ENCODE results near the gene PLPPR1. TPM values are rescaled to one million over a fixed set of nuclear protein-coding genes. Genes with fewer than 3 reads are reported as not detected.
"Not testable (repeated sequence)": the region's sequence is repeated elsewhere in the genome, so short reads cannot be mapped to it uniquely, and the experiment has no call there.

Gene PLPPR1
- total RNA-seq, 1 donor from 2014 or later, result not detected

GRCh38 chr9:101121836-101122399 is 93.4 kb downstream of the PLPPR1 start:
- no peaks in the 10 kb centered on the region for H3K36me3 ChIP-seq
- H3K27ac ChIP-seq, result no peak overlapping the region
- no peaks in the 10 kb centered on the region for H3K4me1 ChIP-seq
- no peaks in the 10 kb centered on the region for H3K27me3 ChIP-seq
- intact Hi-C loops (cut with DNase I), result loop anchor here (5.0 kb wide), 1 partner anchor 100 kb away; no protein-coding TSS in a partner anchor
- no peak overlapping the region for H3K4me3 ChIP-seq
- no peak for DNase-seq (ENCODE audit: extremely low spot score in 2 of 2)
- TF ChIP-seq CTCF (IDR thresholded peaks at IDR 0.05) (no peak), POLR2AphosphoS5 (IDR thresholded peaks at IDR 0.05; ENCODE audit: insufficient read depth in 1 of 2, low read depth in 1 of 2) (no peak), POLR2A (IDR thresholded peaks at IDR 0.05) (no peak)
- no peaks in the 10 kb centered on the region for H3K9me3 ChIP-seq

- H3K27me3 ChIP-seq, result no peaks in the 10 kb centered on the region
- no peaks in the 10 kb centered on the region for H3K36me3 ChIP-seq
- no peak for TF ChIP-seq POLR2A (IDR thresholded peaks at IDR 0.05)
- no peak for TF ChIP-seq CTCF (IDR thresholded peaks at IDR 0.05)
- no peak for TF ChIP-seq POLR2AphosphoS5 (IDR thresholded peaks at IDR 0.05; ENCODE audit: insufficient read depth in 1 of 2, low read depth in 1 of 2)
- no peaks in the 10 kb centered on the region for H3K9me3 ChIP-seq
- no peaks in the 10 kb centered on the region for H3K4me1 ChIP-seq
- H3K27ac ChIP-seq, result no peak overlapping the region
- DNase-seq (ENCODE audit: extremely low spot score in 2 of 2), result no peak
- no peak overlapping the region for H3K4me3 ChIP-seq
- intact Hi-C loops (cut with DNase I), result loop anchor here (5.0 kb wide), 1 partner anchor 571 kb away; no protein-coding TSS in a partner anchor
Observed at GRCh38 chr9:101126556-101126955, 98.0 kb downstream of the PLPPR1 start.

GRCh38 chr9:101127369-101127768 is 98.8 kb downstream of the PLPPR1 start:
- intact Hi-C loops (cut with DNase I), result loop anchor here (5.0 kb wide), 1 partner anchor 570 kb away; no protein-coding TSS in a partner anchor
- DNase-seq (ENCODE audit: extremely low spot score in 2 of 2); H3K9me3 ChIP-seq; H3K27ac ChIP-seq; H3K36me3 ChIP-seq; H3K4me3 ChIP-seq; H3K4me1 ChIP-seq; H3K27me3 ChIP-seq: not testable (repeated sequence)

GRCh38 chr9:101128623-101129022 is 100.1 kb downstream of the PLPPR1 start:
- no peaks in the 10 kb centered on the region for H3K4me1 ChIP-seq
- no peak overlapping the region for H3K27ac ChIP-seq
- no peak for DNase-seq (ENCODE audit: extremely low spot score in 2 of 2)
- no peaks in the 10 kb centered on the region for H3K27me3 ChIP-seq
- no peaks in the 10 kb centered on the region for H3K9me3 ChIP-seq
- TF ChIP-seq POLR2AphosphoS5 (IDR thresholded peaks at IDR 0.05; ENCODE audit: insufficient read depth in 1 of 2, low read depth in 1 of 2), result no peak
- no peak for TF ChIP-seq POLR2A (IDR thresholded peaks at IDR 0.05)
- no peak for TF ChIP-seq CTCF (IDR thresholded peaks at IDR 0.05)
- no peak overlapping the region for H3K4me3 ChIP-seq
- no peaks in the 10 kb centered on the region for H3K36me3 ChIP-seq
- intact Hi-C loops (cut with DNase I), result loop anchor here (5.0 kb wide), 1 partner anchor 569 kb away; no protein-coding TSS in a partner anchor

- intact Hi-C loops (cut with DNase I), result no loop called here
- Histone ChIP-seq H3K27ac (no peak overlapping the region), H3K9me3 (no peaks in the 10 kb centered on the region), H3K4me3 (no peak overlapping the region), H3K36me3 (no peaks in the 10 kb centered on the region), H3K4me1 (no peaks in the 10 kb centered on the region), H3K27me3 (no peaks in the 10 kb centered on the region)
- no peak for TF ChIP-seq POLR2AphosphoS5 (IDR thresholded peaks at IDR 0.05; ENCODE audit: insufficient read depth in 1 of 2, low read depth in 1 of 2)
- no peak for TF ChIP-seq CTCF (IDR thresholded peaks at IDR 0.05)
- TF ChIP-seq POLR2A (IDR thresholded peaks at IDR 0.05), result no peak
- no peak for DNase-seq (ENCODE audit: extremely low spot score in 2 of 2)
Observed at GRCh38 chr9:101130054-101130453, 101.5 kb downstream of the PLPPR1 start.
